ENCODE results near the gene CHRNG. TPM values are rescaled to one million over a fixed set of nuclear protein-coding genes. Genes with fewer than 3 reads are reported as not detected.

CHRNG gene
- total RNA-seq, 4 donors from 2014 or later: not detected

- WGBS, 2 donors (ENCODE audit: low coverage in 1 of 2): 83 to 97% methylated on average over 2 to 5 of the region's 6 CpGs
- TF ChIP-seq POLR2AphosphoS5 (IDR thresholded peaks at IDR 0.05) (no peak), EP300 (IDR thresholded peaks at IDR 0.05) (no peak), POLR2A (IDR thresholded peaks at IDR 0.05) (no peak), CTCF (IDR thresholded peaks at IDR 0.05) (no peak)
- H3K27me3 ChIP-seq: no peaks in the 10 kb centered on the region
- peaks cover 0 to 14% (median 6%) of the 10 kb centered on the region in 3 donors for H3K4me1 ChIP-seq
- ATAC-seq: no peak
- H3K4me3 ChIP-seq: no peak overlapping the region
- peaks cover 0 to 11% (median 0%) of the 10 kb centered on the region in 3 donors for H3K9me3 ChIP-seq
- H3K27ac ChIP-seq: no peak overlapping the region
- H3K36me3 ChIP-seq: peaks cover 0 to 53% of the 10 kb centered on the region in 2 donors
These were observed 44.7 kb downstream of the CHRNG start for GRCh38 chr2:232584238-232584637.

- 71 to 84% methylated on average over 2 to 4 of the region's 5 CpGs for WGBS, 2 donors (ENCODE audit: low coverage in 1 of 2)
- Histone ChIP-seq H3K27ac (no peak overlapping the region), H3K9me3 (peaks cover 0 to 11% (median 0%) of the 10 kb centered on the region in 3 donors), H3K4me1 (peaks cover 0 to 20% (median 10%) of the 10 kb centered on the region in 3 donors), H3K4me3 (no peak overlapping the region), H3K36me3 (peaks cover 0 to 28% of the 10 kb centered on the region in 2 donors), H3K27me3 (no peaks in the 10 kb centered on the region)
- no peak for ATAC-seq
- TF ChIP-seq POLR2AphosphoS5 (IDR thresholded peaks at IDR 0.05) (no peak), EP300 (IDR thresholded peaks at IDR 0.05) (no peak), CTCF (IDR thresholded peaks at IDR 0.05) (no peak), POLR2A (IDR thresholded peaks at IDR 0.05) (no peak)
These were observed 47.5 kb downstream of the CHRNG start for GRCh38 chr2:232586943-232587505.

GRCh38 chr2:232587512-232587911, 48.0 kb downstream of the CHRNG start:
- ATAC-seq: no peak
- TF ChIP-seq POLR2AphosphoS5 (IDR thresholded peaks at IDR 0.05) (no peak), EP300 (IDR thresholded peaks at IDR 0.05) (no peak), CTCF (IDR thresholded peaks at IDR 0.05) (no peak), POLR2A (IDR thresholded peaks at IDR 0.05) (no peak)

GRCh38 chr2:232588031-232588430, 48.5 kb downstream of the CHRNG start:
- H3K27me3 ChIP-seq: no peaks in the 10 kb centered on the region
- no peak for ATAC-seq
- H3K36me3 ChIP-seq: peaks cover 0 to 18% of the 10 kb centered on the region in 2 donors
- 94 to 100% methylated on average over 1 to 3 of the region's 8 CpGs for WGBS, 2 donors (ENCODE audit: low coverage in 1 of 2)
- no peak for TF ChIP-seq POLR2A (IDR thresholded peaks at IDR 0.05)
- no peak for TF ChIP-seq POLR2AphosphoS5 (IDR thresholded peaks at IDR 0.05)
- no peak for TF ChIP-seq CTCF (IDR thresholded peaks at IDR 0.05)
- no peak for TF ChIP-seq EP300 (IDR thresholded peaks at IDR 0.05)
- H3K27ac ChIP-seq: peak overlapping the region in 3 of 4 donors; percentile 69 to 81 (median 79)
- H3K4me3 ChIP-seq: no peak overlapping the region
- peaks cover 0 to 26% (median 10%) of the 10 kb centered on the region in 3 donors for H3K4me1 ChIP-seq
- peaks cover 0 to 11% (median 0%) of the 10 kb centered on the region in 3 donors for H3K9me3 ChIP-seq

More at GRCh38 chr2:232587512-232587911, 48.0 kb downstream of the CHRNG start:
- 71 to 93% methylated on average over 2 to 4 of the region's 7 CpGs for WGBS, 2 donors (ENCODE audit: low coverage in 1 of 2)
- no peak overlapping the region for H3K4me3 ChIP-seq
- no peak overlapping the region for H3K27ac ChIP-seq
- peaks cover 0 to 11% (median 0%) of the 10 kb centered on the region in 3 donors for H3K9me3 ChIP-seq
- H3K36me3 ChIP-seq: peaks cover 0 to 23% of the 10 kb centered on the region in 2 donors
- H3K27me3 ChIP-seq: no peaks in the 10 kb centered on the region
- H3K4me1 ChIP-seq: peaks cover 0 to 21% (median 10%) of the 10 kb centered on the region in 3 donors
